BLaER1 treated with 17β-estradiol and CSF1 and Interleukin-3, amounts not matched to agents 10 nM and 100 nM (cell line): Measurements from ENCODE around the gene PCDH1.

ENCODE experiments used
- H3K27ac ChIP-seq, 11 experiments: shearing (Covaris generic); formaldehyde crosslinking; 2 replicates each; pipeline ENCODE4 v1.8.1; 2022
- H3K27me3 ChIP-seq, 11 experiments: shearing (Covaris generic); formaldehyde crosslinking; 2 replicates each; pipeline ENCODE4 v1.8.1; 2022
- H3K36me3 ChIP-seq, 11 experiments: shearing (Covaris generic); formaldehyde crosslinking; 2 replicates each; pipeline ENCODE4 v1.8.1; 2022
- H3K4me1 ChIP-seq, 10 experiments: shearing (Covaris generic); formaldehyde crosslinking; 2 replicates each; pipeline ENCODE4 v1.8.1; 2022
- H3K4me2 ChIP-seq, 11 experiments: shearing (Covaris generic); formaldehyde crosslinking; 2 replicates each; pipeline ENCODE4 v1.8.1; 2022
- H3K4me3 ChIP-seq, 10 experiments: shearing (Covaris generic); formaldehyde crosslinking; 2 replicates each; pipeline ENCODE4 v1.8.1; 2022
- H3K9ac ChIP-seq, 11 experiments: shearing (Covaris generic); formaldehyde crosslinking; 2 replicates each; pipeline ENCODE4 v1.8.1; 2022
- H3K9me3 ChIP-seq, 11 experiments: shearing (Covaris generic); formaldehyde crosslinking; replicated peaks in 1 of 11; 2 replicates each; pipeline ENCODE4 v1.8.1; 2022
- H4K20me1 ChIP-seq, 11 experiments: shearing (Covaris generic); formaldehyde crosslinking; 2 replicates each; pipeline ENCODE4 v1.8.1; 2022
- Cebpa-rat ChIP-seq, 11 experiments: shearing (Covaris generic); IDR thresholded peaks; 2 replicates each; pipeline ENCODE4 v1.8.1; 2022

The PCDH1 gene

GRCh38 chr5:141866096-141866495 is 12.1 kb downstream of the PCDH1 start:
- H3K9me3 ChIP-seq, result no peaks in the 10 kb centered on the region
- no peak overlapping the region for H3K4me3 ChIP-seq
- no peak overlapping the region for H3K4me2 ChIP-seq
- H3K27me3 ChIP-seq, result peaks cover 0 to 17% (median 3%) of the 10 kb centered on the region in 11 experiments; a peak in 4 of 22 replicates
- H3K9ac ChIP-seq, result no peak overlapping the region
- H3K4me1 ChIP-seq, result peaks cover 0 to 7% (median 0%) of the 10 kb centered on the region in 10 experiments; a peak in 3 of 20 replicates
- H3K36me3 ChIP-seq, result no peaks in the 10 kb centered on the region
- no peak overlapping the region for H3K27ac ChIP-seq
- TF ChIP-seq Cebpa-rat (IDR thresholded peaks at IDR 0.05), result no peak
- peaks cover 0 to 5% (median 0%) of the 10 kb centered on the region in 11 experiments; a peak in 1 of 22 replicates for H4K20me1 ChIP-seq

- TF ChIP-seq Cebpa-rat (IDR thresholded peaks at IDR 0.05), result no peak
- Histone ChIP-seq H3K4me3 (no peak overlapping the region), H3K36me3 (no peaks in the 10 kb centered on the region)
These were observed 12.8 kb downstream of the PCDH1 start for GRCh38 chr5:141865406-141865805.

GRCh38 chr5:141864371-141865370 is 13.5 kb downstream of the PCDH1 start:
- H3K4me3 ChIP-seq, result no peak overlapping the region
- H3K36me3 ChIP-seq, result no peaks in the 10 kb centered on the region
- no peak overlapping the region for H3K9ac ChIP-seq
- peaks cover 0 to 5% (median 0%) of the 10 kb centered on the region in 11 experiments; a peak in 1 of 22 replicates for H4K20me1 ChIP-seq
- peaks cover 0 to 7% (median 0%) of the 10 kb centered on the region in 10 experiments; a peak in 3 of 20 replicates for H3K4me1 ChIP-seq
- no peak for TF ChIP-seq Cebpa-rat (IDR thresholded peaks at IDR 0.05)
- H3K27ac ChIP-seq, result no peak overlapping the region
- H3K27me3 ChIP-seq, result peaks cover 0 to 4% (median 0%) of the 10 kb centered on the region in 11 experiments; a peak in 1 of 22 replicates
- no peaks in the 10 kb centered on the region for H3K9me3 ChIP-seq
- H3K4me2 ChIP-seq, result peak overlapping the region in 3 of 11 experiments; percentile 5 to 23 (median 11); a peak in 3 of 22 replicates

More at GRCh38 chr5:141865406-141865805, 12.8 kb downstream of the PCDH1 start:
- peaks cover 0 to 11% (median under 1%) of the 10 kb centered on the region in 11 experiments; a peak in 3 of 22 replicates for H3K27me3 ChIP-seq
- no peaks in the 10 kb centered on the region for H3K9me3 ChIP-seq
- H3K4me2 ChIP-seq, result 0 out of 22 replicates have a peak overlapping the region, but pooled peaks of 1 of the 11 experiments have one; percentile 5
- no peak overlapping the region for H3K27ac ChIP-seq
- H3K9ac ChIP-seq, result no peak overlapping the region
- peaks cover 0 to 7% (median 0%) of the 10 kb centered on the region in 10 experiments; a peak in 3 of 20 replicates for H3K4me1 ChIP-seq
- H4K20me1 ChIP-seq, result peaks cover 0 to 5% (median 0%) of the 10 kb centered on the region in 11 experiments; a peak in 1 of 22 replicates

GRCh38 chr5:141863569-141864178 is 14.5 kb downstream of the PCDH1 start:
- Histone ChIP-seq H3K9me3 (no peaks in the 10 kb centered on the region), H3K9ac (no peak overlapping the region), H3K27me3 (no peaks in the 10 kb centered on the region; a peak in 1 of 22 replicates), H3K4me1 (peaks cover 0 to 7% (median 0%) of the 10 kb centered on the region in 10 experiments; a peak in 3 of 20 replicates), H3K4me3 (no peak overlapping the region), H3K36me3 (no peaks in the 10 kb centered on the region), H4K20me1 (no peaks in the 10 kb centered on the region; a peak in 1 of 22 replicates), H3K4me2 (no peak overlapping the region; a peak in 1 of 22 replicates), H3K27ac (no peak overlapping the region)
- no peak for TF ChIP-seq Cebpa-rat (IDR thresholded peaks at IDR 0.05)

GRCh38 chr5:141862936-141863543 is 15.2 kb downstream of the PCDH1 start:
- Histone ChIP-seq H4K20me1 (no peaks in the 10 kb centered on the region), H3K36me3 (no peaks in the 10 kb centered on the region), H3K9me3 (no peaks in the 10 kb centered on the region), H3K9ac (no peak overlapping the region), H3K27ac (no peak overlapping the region), H3K4me1 (peaks cover 0 to 13% (median 1%) of the 10 kb centered on the region in 10 experiments; a peak in 9 of 20 replicates), H3K4me3 (no peak overlapping the region), H3K27me3 (no peaks in the 10 kb centered on the region; a peak in 1 of 22 replicates), H3K4me2 (no peak overlapping the region; a peak in 1 of 22 replicates)
- no peak for TF ChIP-seq Cebpa-rat (IDR thresholded peaks at IDR 0.05)

- no peak overlapping the region for H3K4me3 ChIP-seq
- no peak overlapping the region for H3K27ac ChIP-seq
- no peaks in the 10 kb centered on the region for H3K9me3 ChIP-seq
- no peaks in the 10 kb centered on the region; a peak in 1 of 22 replicates for H3K27me3 ChIP-seq
- H3K9ac ChIP-seq, result no peak overlapping the region
- H3K4me2 ChIP-seq, result peak overlapping the region in 1 of 11 experiments; percentile 41; a peak in 1 of 22 replicates
- peaks cover 0 to 19% (median 2%) of the 10 kb centered on the region in 10 experiments; a peak in 10 of 20 replicates for H3K4me1 ChIP-seq
- no peaks in the 10 kb centered on the region for H3K36me3 ChIP-seq
- TF ChIP-seq Cebpa-rat (IDR thresholded peaks at IDR 0.05), result no peak
- H4K20me1 ChIP-seq, result no peaks in the 10 kb centered on the region
These were observed 17.0 kb downstream of the PCDH1 start for GRCh38 chr5:141861194-141861593.

GRCh38 chr5:141858079-141858765 is 20.0 kb downstream of the PCDH1 start:
- H3K36me3 ChIP-seq, result no peaks in the 10 kb centered on the region

GRCh38 chr5:141857226-141857625 is 21.0 kb downstream of the PCDH1 start:
- Histone ChIP-seq H3K4me3 (no peak overlapping the region), H3K4me2 (no peak overlapping the region), H3K36me3 (no peaks in the 10 kb centered on the region), H3K9ac (no peak overlapping the region), H3K27me3 (no peaks in the 10 kb centered on the region; a peak in 1 of 22 replicates), H3K9me3 (no peaks in the 10 kb centered on the region), H3K27ac (no peak overlapping the region), H4K20me1 (no peaks in the 10 kb centered on the region), H3K4me1 (peaks cover 0 to 43% (median 15%) of the 10 kb centered on the region in 10 experiments; a peak in 15 of 20 replicates)
- TF ChIP-seq Cebpa-rat (IDR thresholded peaks at IDR 0.05), result no peak

More at GRCh38 chr5:141858079-141858765, 20.0 kb downstream of the PCDH1 start:
- Histone ChIP-seq H4K20me1 (no peaks in the 10 kb centered on the region), H3K27ac (no peak overlapping the region), H3K9ac (no peak overlapping the region), H3K4me1 (peaks cover 0 to 39% (median 14%) of the 10 kb centered on the region in 10 experiments; a peak in 15 of 20 replicates), H3K9me3 (no peaks in the 10 kb centered on the region), H3K27me3 (no peaks in the 10 kb centered on the region; a peak in 1 of 22 replicates), H3K4me2 (peak overlapping the region in 5 of 11 experiments; percentile 5 to 29 (median 17); a peak in 5 of 22 replicates), H3K4me3 (no peak overlapping the region)
- TF ChIP-seq Cebpa-rat (IDR thresholded peaks at IDR 0.05), result no peak
